ENCODE data around the gene SSH2.
"Not testable (repeated sequence)": the region's sequence is repeated elsewhere in the genome, so short reads cannot be mapped to it uniquely, and the experiment has no call there.

SSH2 gene

GRCh38 chr17:29870836-29871465 lies 59.1 kb downstream of the SSH2 start:
- DNase-seq, result no peak

- peak; percentile 21 for DNase-seq
These were observed 62.3 kb downstream of the SSH2 start for GRCh38 chr17:29867643-29868181.

GRCh38 chr17:29866746-29867404 lies 63.2 kb downstream of the SSH2 start:
- no peak for DNase-seq

DNA sequence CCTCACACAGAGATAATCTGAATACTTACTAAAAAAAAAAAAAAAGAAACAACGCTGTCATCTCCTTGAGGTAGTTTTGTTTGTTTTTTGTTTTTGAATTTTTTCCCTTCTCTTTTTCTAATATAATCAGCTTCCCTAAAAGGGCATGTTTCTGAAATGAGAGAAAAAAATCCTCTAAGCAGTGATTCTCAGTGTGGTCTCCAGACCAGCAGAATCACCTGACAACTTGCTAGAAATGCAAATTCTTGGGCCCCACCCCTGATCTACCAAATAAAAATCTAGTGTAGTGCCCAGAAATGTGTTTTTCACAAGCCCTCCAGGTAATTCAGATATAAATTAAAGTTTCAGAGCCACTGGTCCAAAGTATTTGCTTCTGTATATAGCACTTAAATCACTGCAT lies 65.4 kb downstream of the SSH2 start:
- DNase-seq, result no peak

DNA sequence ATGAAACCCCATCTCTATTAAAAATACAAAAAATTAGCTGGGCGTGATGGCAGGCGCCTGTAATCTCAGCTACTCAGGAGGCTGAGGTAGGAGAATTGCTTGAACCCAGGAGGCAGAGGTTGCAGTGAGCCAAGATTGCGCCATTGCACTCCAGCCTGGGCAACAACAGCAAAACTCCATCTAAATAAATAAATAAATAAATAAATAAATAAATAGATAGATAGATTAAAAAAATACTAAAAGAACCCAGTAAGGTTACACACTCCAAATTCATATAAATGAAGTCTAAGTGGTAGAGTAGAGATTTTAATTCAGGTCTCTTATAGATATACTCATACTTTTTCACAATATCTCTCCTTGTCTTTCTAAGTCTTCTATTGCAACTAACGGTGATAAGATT lies 65.9 kb downstream of the SSH2 start:
- DNase-seq, result not testable (repeated sequence)

DNA sequence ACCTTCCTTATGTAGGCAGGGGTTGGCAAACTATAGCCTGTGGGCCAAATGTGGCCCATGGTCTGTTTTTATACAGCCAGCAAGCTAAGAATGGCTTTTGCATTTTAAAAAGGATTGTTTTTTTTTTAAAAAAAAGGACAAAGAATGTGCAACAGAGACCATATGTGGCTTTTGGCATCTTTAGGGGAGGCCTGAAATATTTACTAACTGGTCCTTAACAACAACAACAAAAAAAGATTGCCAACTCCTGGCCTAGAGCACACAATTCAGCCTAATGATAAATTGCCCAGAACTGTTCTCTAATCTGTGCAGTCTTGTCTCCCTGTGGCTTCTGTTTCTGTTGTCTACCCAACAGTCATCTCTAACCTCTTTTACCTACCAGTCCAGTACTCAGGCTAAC lies 67.1 kb downstream of the SSH2 start:
- DNase-seq, result no peak

- no peak for DNase-seq
These were observed 67.9 kb downstream of the SSH2 start for GRCh38 chr17:29862127-29862526.

DNA sequence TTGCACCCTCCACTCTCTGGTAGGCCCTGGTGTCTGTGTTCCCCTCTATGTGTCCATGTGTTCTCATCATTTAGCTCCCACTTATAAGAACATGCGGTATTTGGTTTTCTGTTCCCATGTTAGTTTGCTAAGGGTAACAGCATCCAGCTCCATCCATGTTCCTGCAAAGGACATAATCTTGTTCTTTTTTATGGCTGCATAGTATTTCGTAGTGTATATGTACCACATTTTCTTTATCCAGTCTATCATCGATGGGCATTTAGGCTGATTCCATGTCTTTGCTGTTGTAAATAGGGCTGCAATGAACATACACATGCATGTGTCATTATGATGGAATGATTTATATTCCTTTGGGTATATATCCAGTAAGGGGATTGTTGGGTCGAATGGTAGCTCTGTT lies 70.6 kb downstream of the SSH2 start:
- not testable (repeated sequence) for DNase-seq

DNA sequence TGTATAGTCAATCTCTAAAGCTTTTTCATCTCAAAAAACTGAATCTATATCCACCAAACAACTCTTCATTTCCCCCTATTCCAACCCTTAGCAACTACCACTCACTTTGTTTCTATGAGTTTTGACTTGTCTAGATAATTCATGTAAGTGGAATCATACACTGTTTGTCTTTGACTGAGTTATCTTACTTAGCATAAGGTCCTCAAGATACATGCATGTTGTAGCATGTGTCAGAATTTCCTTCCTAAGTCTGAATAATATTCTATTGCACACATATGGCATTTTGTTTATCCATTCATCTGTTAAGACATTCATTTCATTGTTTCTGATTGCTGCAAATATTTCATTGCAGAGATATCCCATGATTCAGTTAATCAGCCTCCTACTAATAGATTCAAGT lies 72.2 kb downstream of the SSH2 start:
- no peak for DNase-seq

DNA sequence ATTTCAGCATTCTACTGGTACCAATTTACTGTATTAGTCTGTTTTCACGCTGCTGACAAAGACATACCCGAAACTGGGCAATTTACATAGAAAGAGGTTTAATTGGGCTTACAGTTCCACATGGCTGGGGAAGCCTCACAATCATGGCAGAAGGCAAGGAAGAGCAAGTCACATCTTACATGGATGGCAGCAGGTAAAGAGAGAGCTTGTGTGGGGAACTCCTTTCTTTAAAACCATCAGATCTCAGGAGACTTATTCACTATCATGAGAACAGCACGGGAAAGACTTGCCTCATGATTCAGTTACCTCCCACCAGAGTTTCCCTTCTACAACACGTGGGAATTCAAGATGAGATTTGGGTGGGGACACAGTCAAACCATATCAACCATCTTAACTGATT lies 72.9 kb downstream of the SSH2 start:
- not testable (repeated sequence) for DNase-seq

DNA sequence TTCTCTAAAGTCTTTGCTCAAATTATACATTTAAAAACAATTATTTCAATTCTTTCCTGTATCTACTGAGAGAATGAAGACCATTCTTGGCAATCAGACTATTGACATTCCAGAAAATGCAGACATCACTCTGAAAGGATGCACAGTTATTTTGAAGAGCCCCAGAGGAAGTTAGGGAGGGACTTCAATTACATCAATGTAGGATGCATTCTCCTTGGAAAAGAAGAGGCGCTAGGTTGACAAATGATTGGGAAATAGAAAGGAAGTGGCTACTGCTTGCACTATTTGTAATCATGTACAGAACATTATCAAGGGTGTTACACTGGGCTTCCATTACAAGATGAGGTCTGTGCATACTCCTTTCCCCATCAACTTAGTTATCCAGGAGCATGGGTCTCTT lies 74.3 kb downstream of the SSH2 start:
- no peak for DNase-seq

DNA sequence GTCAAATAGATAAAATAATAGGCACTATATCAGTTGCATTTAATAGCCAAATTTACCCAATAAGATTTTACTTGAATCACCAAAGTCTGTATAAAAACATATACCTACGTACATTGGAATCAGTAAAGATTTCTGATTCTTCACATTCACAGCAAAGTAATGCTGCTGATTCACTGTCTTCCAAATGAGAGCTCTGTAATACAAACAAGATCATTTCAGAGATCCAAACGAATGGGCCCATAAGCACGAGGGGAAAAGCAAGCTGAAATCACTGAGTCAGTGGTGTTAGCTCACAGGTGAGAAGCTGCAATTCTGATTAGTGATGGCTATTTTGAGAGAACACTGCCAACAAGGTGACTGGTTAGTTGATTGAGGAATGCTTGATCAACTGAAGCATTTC lies 81.3 kb downstream of the SSH2 start:
- no peak for DNase-seq

DNA sequence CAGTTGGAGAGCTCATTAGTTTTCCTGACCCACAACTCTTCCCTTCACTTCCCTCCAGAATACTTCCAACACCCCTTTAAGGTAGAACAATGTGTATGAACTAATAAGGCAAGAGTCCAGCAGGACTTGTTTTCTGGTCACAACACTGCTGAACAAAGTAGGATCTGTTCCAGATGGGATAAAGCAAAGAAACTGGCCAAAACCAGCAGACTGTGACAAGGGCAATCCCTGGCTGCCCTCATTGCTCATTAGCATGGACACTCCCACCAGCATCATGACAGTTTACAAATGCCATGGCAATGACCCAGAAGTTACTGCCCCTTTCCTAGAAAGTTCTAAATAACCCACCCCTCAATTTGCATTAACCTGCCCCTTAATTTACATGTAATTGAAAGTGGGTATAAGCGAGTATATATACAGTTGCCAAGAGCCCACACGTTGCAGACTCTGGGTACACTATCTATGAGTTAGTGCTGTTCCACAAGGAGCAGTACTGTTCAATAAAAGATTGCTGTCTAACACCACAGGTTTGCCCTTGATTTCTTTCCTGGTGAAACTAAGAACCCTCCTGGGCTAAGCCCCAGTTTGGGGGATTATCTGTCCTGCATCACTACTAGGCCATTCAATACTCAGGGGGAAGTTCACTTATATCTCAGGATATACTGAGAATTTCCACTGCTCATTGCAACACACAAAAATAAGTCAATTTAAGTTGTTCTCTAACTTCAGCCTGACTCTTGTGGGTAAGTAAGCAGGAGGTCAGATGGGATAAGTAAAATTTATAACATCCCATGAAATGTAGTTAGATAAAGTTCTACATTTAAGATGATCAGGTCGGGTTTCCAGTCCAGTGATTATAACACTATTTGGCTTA lies 82.3 kb downstream of the SSH2 start:
- no peak for DNase-seq

DNA sequence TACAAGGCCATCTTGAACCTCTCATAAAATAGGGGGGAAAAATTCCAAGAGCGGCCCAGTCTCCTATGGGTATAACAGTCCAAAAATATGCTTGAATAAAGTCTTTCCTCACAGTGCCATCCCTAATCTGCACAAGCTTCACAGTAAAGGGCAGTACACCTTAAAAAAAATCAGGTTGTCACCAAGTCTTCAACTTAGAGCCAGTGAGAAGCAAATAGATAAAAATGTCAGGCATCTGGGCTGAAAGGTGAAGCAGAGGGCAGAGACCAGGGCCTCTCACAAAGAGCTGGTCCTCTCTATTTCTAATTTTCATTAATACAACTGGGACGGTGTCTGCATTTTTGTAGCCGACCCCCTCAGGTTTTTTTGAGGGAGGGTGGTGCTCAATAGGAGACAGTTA lies 82.9 kb downstream of the SSH2 start:
- no peak for DNase-seq

DNA sequence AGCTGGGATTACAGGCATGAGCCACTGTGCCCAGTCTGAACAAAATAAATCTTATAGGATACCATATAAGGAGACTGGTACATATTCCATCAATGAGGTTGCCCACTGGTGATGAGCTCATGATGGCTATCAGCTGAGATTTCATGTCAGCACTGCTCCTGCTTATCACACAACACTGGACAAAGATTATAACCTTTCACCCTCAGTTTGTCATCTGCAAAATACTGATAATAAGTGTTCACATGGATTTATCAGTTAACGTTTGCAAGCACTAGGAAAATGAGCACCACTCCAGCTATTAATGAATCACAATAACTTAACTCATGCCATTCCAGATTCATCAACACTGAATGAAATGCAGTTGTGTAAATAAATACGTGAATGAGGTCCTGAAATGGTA lies 83.7 kb downstream of the SSH2 start:
- DNase-seq, result no peak

- no peak for DNase-seq
These were observed 85.5 kb downstream of the SSH2 start for GRCh38 chr17:29844339-29845048.

DNA sequence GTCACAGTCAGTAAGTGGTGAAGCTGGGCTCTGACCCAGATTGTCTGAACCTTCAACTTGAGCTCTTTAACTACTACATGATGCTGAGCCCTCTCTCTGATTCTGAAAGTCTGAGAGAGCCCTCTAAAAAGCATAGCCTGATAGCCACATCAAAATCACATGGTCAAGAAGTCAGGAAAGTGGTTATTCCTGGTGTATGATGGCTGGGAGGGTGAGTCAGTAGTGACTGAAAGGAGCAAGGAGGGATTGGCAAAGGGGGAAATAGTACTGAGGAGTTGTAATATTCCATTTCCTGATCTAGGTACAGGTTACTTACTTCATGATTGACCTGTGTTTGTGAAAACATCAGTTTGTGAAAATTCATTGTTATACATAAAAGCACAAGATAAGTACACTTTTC lies 89.1 kb downstream of the SSH2 start:
- no peak for DNase-seq

GRCh38 chr17:29839656-29840055 lies 90.4 kb downstream of the SSH2 start:
- no peak for DNase-seq

GRCh38 chr17:29838961-29839360 lies 91.1 kb downstream of the SSH2 start:
- no peak for DNase-seq

GRCh38 chr17:29837531-29837930 lies 92.5 kb downstream of the SSH2 start:
- no peak for DNase-seq

- DNase-seq, result no peak
These were observed 93.4 kb downstream of the SSH2 start for GRCh38 chr17:29836643-29837042.

DNA sequence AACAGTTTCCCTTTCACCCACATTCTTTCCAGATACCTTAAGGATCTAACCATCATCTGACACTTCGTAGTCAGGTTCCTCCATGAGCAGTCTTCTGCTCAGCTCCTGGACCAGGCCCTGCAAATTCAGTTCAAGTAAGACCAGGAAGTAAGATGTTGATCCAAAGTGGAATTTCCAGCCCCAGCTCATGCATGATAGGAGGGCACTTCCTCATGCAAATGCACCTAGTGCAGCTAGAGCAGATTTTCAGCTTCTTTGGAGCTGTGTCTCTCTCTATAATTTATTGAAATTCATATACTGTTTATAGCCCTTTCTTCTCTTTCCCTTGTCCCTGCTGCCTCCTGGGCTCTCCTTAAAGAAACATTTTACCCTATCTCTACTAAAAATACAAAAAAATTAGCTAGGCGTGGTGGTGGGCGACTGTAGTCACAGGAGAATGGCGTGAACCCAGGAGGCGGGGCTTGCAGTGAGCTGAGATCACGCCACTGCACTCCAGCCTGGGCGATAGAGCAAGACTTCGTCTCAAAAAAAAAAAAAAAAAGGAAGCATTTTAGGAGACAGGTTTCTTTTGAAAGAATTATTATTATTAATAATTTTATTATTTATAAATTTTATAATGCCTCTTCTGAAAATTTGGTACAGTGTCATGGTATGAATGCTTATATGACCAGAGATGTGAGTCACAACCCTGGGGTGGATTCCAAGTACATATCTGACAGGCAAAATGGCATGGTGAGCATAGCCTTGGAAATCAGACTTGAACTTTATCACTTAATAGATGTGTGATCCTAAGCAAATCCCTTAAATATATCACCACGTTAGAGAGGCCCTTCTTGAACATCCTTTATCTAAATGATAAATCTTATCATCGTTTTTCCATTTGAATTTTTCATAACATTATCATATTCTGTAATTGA lies 94.3 kb downstream of the SSH2 start:
- DNase-seq, result no peak

All from NCI-H748 treated with DMSO at 0.1 percent for 48 hours (cell line).